MM.1S (cell line): ENCODE results near the gene EIF2D.

Source experiments
- EZH2 ChIP-seq: fragments of 300-600 bp; sonication (generic); optimal IDR thresholded peaks from 2 replicates; pipeline ENCODE3; 2017; ENCODE audit warnings: low read depth, mild to moderate bottlenecking, antibody characterized with exemption, low read length, mixed read lengths
- EZH2phosphoT487 ChIP-seq: fragments of 300-600 bp; sonication (generic); IDR thresholded peaks from 2 replicates; pipeline ENCODE4 v1.6.1; 2018; ENCODE audit warnings: antibody characterized with exemption, low read length
- TF ChIP-seq, protein P1 (sequence below): fragments of 300-600 bp; sonication (generic); IDR thresholded peaks from 2 replicates; pipeline ENCODE4 v1.5.1; 2016; ENCODE audit warnings: antibody characterized with exemption, low read length, mixed read lengths

DNA sequence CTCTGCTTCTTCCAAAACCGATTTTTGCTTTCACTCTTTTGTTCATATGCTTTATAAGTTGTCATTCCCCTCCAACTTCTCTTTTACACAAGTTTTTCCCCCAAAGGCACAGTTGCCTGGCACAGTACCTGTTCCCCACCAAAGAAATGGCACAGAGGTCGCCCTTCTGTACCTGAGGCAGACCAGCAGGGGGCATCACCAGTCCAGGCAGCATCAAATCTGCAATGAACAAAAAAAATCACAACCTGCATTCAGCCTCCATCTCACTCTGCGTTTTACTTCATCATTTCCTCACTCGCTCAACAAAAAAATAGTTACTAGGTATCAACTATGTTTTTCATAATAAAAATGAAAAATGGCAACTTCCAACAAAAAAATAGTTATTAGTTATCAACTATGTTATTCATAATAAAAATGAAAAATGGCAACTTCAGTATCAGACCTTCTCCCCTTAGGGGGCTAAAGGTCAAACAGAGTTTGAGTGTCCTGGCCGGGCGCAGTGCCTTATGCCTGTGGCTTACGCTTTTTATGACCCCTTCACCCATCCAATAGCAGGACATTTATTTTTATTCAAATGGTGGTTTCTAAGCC, 4.1 kb downstream of the EIF2D start:
- TF ChIP-seq, protein P1, sequence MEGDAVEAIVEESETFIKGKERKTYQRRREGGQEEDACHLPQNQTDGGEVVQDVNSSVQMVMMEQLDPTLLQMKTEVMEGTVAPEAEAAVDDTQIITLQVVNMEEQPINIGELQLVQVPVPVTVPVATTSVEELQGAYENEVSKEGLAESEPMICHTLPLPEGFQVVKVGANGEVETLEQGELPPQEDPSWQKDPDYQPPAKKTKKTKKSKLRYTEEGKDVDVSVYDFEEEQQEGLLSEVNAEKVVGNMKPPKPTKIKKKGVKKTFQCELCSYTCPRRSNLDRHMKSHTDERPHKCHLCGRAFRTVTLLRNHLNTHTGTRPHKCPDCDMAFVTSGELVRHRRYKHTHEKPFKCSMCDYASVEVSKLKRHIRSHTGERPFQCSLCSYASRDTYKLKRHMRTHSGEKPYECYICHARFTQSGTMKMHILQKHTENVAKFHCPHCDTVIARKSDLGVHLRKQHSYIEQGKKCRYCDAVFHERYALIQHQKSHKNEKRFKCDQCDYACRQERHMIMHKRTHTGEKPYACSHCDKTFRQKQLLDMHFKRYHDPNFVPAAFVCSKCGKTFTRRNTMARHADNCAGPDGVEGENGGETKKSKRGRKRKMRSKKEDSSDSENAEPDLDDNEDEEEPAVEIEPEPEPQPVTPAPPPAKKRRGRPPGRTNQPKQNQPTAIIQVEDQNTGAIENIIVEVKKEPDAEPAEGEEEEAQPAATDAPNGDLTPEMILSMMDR, result peak; percentile 95
- TF ChIP-seq EZH2 (no peak), EZH2phosphoT487 (no peak)
